HEK293T (cell line): ENCODE results near the gene RBM28.

Source experiments
- BHLHE40 ChIP-seq: fragments of 450-650 bp; IDR thresholded peaks from 2 replicates; pipeline ENCODE4 v1.6.1; 2016; ENCODE audit warnings: mild to moderate bottlenecking, moderate library complexity, borderline replicate concordance
- FOXK2 ChIP-seq: fragments of 450-650 bp; IDR thresholded peaks from 2 replicates; pipeline ENCODE4 v1.6.1; 2016; ENCODE audit warnings: mild to moderate bottlenecking
- FOXM1 ChIP-seq: fragments of 450-650 bp; IDR thresholded peaks from 2 replicates; pipeline ENCODE4 v1.6.1; 2017; ENCODE audit warnings: mild to moderate bottlenecking, borderline replicate concordance
- HDGF ChIP-seq: fragments of 450-650 bp; IDR thresholded peaks from 2 replicates; pipeline ENCODE4 v1.6.1; 2017; ENCODE audit warnings: antibody characterized with exemption, borderline replicate concordance
- L3MBTL2 ChIP-seq: fragments of 450-650 bp; conservative IDR thresholded peaks from 2 replicates; pipeline ENCODE4 v1.6.1; 2016; ENCODE audit warnings: mild to moderate bottlenecking
- SP1 ChIP-seq: fragments of 450-650 bp; IDR thresholded peaks from 2 replicates; pipeline ENCODE4 v1.6.1; 2017
- TARDBP ChIP-seq: fragments of 450-650 bp; IDR thresholded peaks from 2 replicates; pipeline ENCODE4 v1.6.1; 2016
- TF ChIP-seq, protein P1 (sequence below): fragments of 450-650 bp; IDR thresholded peaks from 2 replicates; pipeline ENCODE4 v1.6.1; 2016

- TF ChIP-seq TARDBP (no peak), BHLHE40 (no peak), HDGF (no peak), FOXM1 (no peak), FOXK2 (no peak), SP1 (no peak), L3MBTL2 (no peak)
- TF ChIP-seq, protein P1, sequence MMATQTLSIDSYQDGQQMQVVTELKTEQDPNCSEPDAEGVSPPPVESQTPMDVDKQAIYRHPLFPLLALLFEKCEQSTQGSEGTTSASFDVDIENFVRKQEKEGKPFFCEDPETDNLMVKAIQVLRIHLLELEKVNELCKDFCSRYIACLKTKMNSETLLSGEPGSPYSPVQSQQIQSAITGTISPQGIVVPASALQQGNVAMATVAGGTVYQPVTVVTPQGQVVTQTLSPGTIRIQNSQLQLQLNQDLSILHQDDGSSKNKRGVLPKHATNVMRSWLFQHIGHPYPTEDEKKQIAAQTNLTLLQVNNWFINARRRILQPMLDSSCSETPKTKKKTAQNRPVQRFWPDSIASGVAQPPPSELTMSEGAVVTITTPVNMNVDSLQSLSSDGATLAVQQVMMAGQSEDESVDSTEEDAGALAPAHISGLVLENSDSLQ: no peak
These were observed 40.1 kb downstream of the RBM28 start for GRCh38 chr7:128303643-128304042.
